Left ventricle myocardium superior (tissue), 1 donor: ENCODE measurements around the gene NINJ1. TPM values are rescaled to one million over a fixed set of nuclear protein-coding genes. Genes with fewer than 3 reads are reported as not detected.
"Not testable (repeated sequence)": the region's sequence is repeated elsewhere in the genome, so short reads cannot be mapped to it uniquely, and the experiment has no call there.

Source experiments
- ATAC-seq: fragments of 200-7000 bp; cut with Tn5 transposase; one replicate; pipeline ENCODE4 v1.9.1; 2020; ENCODE audit warnings: mild to moderate bottlenecking, moderate library complexity
- DNase-seq: peaks from one replicate; pipeline ENCODE4 v3.0.0-alpha.2; 2020
- intact Hi-C: fragments of 100-400 bp; cut with micrococcal nuclease; formaldehyde crosslinking; loops from one replicate; pipeline ENCODE4 v1.11.0; 2022
- total RNA-seq: library from RNA; stranded (reverse); fragmentation: NEBNext Ultra II Directional; extraction: Animal tissue kit (Norgen Biotek cat#: 25700); gene quantifications from one replicate; pipeline ENCODE4 v1.2.1, GENCODE V29; 2021
- donor health status: DM: no; HTN: yes; CAD: no; lungs with severe emphysema.

NINJ1 gene
- total RNA-seq, 1 donor from 2014 or later = 46.8 TPM

DNA sequence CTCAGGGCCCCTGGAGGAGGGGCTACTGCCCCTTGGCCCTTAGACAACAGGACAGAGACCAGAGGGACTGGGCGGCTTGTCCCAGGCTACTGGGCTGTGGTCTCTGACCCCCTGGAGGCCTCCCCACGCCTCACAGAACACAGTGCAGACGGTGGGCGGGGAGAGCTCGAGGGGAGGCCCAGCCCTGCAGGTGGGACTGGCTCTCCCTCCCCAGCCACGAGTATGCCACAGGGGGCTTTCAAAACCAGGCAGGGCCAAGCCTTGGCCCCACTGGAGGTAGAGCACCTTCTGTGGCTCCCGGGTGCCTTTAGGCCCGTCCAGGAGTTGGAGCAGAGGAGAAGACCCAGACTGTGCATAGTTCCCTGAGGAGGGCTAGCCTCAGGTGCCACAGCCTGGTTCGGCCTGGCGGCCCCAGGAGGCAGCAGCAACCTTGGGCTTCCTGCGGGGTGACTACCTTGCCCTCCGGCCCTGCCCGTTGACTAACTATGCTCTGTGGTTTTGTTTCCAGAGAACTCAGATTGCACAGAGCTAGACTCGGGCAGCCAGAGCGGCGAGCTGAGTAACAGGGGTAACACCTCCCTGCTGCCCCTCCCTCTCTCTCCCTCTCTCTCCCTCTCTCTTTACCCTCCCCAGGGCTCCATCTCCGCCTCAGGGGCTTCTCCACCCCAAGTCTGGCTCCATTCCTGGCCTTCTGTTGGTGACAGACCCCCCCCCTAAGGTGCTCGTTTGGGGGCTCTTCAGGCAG is 22.5 kb downstream of the NINJ1 start:
- DNase-seq (no peak), ATAC-seq (no peak)
- intact Hi-C loops = no loop called here

DNA sequence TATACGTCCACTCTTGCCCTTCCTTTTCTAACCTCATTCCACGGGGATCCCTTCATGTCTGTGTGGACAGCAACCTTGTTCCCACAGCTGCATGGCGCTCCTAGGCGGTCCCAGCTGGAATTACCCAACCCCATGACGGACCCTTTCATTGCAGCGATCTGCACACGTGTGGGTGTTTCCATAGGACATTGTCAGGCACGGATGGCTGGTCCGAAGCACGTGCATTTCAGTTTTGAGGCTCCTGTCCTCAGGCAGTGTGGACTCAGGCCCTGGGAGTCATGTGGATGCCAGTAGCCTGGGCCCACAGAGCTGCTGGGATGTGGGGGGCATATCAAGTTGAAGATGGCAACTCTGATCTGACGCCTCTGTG is 23.1 kb downstream of the NINJ1 start:
- intact Hi-C loops = no loop called here
- DNase-seq (no peak), ATAC-seq (no peak)

DNA sequence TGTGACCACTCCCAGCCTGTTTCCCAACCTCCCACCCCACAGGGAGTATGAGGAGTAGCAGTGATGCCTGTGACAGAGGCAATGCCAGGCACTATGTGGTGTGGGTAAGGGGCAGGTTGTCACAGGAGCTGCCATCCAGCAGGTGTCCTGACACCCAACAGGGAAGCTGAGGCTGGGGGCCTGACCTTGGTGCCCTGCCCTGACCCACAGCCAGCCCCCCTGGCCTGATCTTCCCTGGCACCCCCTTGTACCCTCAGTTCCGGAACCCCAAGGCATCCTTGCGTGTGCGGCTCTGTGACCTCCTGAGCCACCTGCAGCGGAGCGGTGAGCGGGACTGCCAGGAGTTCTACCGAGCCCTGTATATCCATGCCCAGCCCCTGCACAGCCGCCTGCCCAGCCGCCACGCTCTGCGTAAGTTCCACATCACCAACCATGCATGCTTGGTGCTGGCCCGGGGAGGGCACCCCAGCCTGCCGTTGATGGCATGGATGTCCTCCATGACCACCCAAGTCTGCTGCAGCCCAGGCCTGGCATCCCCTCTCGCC is 23.7 kb downstream of the NINJ1 start:
- intact Hi-C loops = no loop called here
- DNase-seq = no peak
- no peak for ATAC-seq

DNA sequence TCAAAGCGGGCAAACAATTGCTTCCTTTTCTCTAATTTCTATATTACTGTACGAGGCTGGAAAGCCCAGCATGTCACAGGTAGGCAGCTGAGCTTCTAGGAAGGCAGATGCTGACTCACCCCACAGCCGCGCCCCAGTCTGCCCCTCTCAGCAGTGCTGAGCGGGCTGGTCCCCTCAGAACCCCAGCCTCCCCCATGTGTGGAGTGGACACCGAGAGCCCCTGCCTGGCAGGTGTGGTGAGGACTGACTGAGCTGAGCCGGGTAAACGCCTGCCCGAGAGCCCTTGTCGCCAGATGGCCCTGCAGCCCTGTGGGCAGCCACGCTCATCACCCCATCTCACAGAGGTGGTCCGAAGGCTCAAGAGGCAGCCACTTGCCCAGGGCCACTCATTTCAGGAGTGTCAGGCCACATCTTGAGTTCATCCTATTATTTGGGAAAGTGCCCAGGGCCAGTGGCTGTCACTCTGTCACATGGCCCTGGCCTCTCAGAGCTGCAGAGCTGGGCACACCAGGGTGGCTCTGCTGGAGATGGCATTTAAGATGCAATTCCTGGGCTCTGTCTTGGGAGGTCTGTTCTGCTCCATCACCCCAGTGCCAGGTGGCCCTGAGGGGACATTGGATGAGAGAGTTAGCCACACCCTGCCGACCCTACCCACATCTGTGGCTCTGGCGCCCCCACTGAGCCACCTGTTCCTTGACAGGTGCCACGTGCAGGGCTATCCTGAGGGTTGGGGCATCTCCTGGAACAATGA is 25.6 kb downstream of the NINJ1 start:
- ATAC-seq (no peak), DNase-seq (no peak)
- intact Hi-C loops = no loop called here

DNA sequence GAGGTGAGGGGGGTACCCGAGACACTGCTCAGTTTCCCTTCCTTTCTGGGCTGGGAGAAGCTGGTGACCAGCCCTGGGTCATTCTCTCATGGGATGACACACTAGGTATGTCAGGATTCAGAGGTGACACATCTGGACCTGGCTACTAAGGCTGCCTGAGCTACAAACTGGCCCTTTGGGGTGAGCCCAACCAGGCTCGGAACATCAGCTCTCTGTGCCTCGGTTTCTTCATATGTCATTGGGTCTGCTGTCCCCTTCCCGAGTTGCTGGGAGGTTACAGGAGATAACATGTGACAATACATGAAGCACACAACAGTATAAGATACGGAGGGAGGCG is 26.3 kb downstream of the NINJ1 start:
- no peak for ATAC-seq
- intact Hi-C loops = no loop called here
- no peak for DNase-seq

DNA sequence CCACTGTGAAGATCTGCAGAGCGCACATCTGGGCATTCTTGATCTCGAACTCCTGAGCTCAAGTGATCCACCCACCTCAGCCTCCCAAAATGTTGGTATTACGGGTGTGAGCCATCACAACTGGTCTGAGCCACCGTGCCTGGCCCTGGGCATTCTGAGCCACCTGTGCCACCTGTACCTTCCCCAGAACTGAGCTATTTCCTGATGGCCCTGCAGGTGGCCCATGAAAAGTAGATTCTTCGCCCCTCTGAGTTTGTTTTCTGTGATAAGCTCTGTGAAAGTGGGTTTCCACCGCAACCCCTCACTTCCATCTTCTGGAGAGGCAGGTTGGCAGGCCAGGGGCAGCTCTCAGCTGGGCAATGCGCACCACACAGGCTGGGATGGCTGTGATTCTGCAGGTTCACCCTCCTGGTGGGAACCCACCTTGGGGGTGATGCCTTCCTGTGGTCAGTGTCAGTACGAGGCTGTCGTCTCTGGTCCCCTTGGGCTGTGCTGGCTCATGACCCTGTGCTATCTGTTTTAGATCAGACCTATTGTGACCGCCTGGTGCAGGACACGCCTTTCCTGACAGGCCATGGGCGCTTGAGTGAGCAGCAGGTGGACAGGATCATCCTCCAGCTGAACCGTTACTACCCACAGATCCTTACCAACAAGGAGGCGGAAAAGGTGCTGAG is 26.8 kb downstream of the NINJ1 start:
- intact Hi-C loops = no loop called here
- no peak for ATAC-seq
- no peak for DNase-seq

DNA sequence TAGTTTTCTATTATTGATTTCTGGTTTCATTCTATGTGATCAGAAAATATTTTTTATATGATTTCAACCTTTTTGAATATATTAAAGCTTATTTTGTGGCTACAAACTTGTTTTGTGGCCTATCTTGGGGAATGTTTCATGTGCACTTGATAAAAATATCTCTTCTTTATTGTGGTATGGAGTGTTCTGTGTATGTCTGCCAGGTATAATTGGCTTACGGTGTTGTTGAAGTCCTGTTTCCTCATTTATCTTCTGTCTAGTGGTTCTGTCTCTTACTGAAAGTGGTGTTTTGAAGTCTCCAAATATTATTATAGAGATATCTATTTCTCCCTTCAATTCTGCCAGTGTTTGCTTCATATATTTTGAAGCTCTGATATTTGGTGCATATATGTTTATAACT is 28.4 kb downstream of the NINJ1 start:
- DNase-seq = no peak
- no peak for ATAC-seq
- intact Hi-C loops = no loop called here

DNA sequence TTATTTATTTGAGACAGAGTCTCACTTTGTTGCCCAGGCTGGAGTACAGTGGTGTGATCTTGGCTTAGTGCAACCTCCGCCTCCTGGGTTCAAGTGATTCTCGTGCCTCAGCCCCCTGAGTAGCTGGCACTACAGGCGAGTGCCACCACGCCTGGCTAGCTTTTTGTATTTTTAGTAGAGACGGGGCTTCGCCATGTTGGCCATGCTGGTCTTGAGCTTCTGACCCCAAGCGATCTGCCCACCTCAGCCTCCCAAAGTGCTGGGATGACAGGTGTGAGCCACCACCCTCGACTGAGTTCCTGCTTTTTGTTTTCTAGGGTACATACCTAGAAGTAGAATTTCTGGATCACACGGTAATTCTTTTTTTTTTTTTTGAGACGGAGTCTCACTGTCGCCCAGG is 33.0 kb downstream of the NINJ1 start:
- intact Hi-C loops, DNase-seq, ATAC-seq: not testable (repeated sequence)

DNA sequence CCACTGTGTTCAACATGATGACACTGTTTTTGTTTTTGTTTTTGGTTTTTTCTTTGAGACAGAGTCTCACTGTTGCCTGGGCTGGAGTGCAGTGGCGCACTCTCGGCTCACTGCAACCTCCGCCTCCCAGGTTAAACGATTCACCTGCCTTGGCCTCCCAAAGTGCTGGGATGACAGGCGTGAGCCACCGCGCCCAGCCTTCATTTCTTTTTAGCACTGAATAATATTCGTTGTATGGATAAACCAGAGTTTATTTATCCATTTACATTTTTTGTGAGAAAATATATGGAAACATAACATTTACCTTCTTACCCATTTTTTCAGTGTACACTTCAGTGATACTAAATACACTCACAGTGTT is 33.8 kb downstream of the NINJ1 start:
- DNase-seq (no peak), ATAC-seq (no peak)
- intact Hi-C loops = no loop called here

DNA sequence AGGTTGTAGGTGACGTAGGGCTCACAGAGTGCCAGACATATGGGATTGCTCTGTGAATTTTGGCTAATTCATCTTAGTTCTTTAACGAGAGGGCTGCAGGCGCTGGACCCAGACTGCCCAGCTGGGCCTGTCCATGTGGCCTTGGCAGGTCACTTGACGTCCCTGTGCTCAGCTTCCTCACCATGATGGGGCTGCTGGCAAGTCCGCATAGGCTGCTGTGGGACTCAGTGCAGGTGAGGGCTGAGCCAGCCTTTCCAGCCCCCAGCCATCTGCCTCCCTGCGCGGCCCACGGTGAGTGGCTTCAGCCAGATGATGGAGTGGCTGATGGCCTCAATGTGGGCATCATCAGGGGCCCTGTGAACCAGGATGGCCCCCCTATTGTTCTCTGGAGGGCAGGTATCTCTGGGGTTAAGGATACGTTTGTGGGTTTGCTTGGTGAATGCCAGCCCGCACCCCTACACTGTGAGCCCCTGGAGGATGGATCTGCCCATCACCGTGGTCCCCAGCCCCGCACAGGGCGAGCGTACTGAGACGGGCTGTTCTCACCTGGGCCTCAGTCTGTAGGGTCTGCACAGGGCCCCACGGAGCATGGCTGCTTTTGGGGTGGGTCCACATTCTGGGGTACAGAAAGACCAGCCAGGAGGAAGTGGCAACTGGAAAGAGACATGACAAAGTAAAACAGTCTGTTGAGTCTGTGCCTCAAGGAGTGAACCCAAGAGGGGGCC is 34.3 kb downstream of the NINJ1 start:
- ATAC-seq = no peak
- intact Hi-C loops = no loop called here
- DNase-seq = no peak

DNA sequence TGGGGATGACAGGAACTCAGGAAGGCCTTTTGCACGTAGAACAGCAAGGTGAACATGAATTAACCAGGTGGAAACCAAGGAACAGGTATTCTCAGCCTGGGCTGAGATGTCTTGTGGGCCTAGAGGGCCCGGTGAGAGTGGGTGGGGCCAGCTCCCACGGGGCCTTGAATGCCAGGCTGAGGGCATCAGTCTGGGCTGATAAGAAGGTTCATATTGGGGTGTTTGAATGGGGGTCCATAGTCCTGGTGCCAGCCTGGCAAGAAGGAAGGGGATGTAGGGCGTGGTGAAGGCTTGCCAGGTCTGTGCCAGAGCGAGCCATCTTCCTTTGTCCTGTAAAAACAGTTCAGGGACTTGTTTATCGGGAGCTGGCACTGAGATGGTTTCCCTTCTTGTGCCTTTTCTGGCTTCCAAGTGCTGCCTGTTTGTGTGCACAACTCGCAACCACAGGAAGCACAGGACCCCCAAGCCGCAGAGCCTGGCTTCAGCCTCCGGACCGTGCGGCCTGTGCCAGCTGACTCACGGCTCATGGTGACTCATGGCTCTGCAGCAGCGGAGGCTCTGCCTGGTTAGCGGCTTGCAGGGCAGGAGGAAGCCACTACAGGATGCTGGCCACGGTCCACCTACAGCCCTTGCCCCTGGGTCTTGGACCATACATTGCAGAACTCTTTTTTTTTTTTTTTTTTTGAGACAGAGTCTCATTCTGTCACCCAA is 35.7 kb downstream of the NINJ1 start:
- peak; percentile 90 for DNase-seq
- peak; percentile 14 for ATAC-seq
- intact Hi-C loops = no loop called here

DNA sequence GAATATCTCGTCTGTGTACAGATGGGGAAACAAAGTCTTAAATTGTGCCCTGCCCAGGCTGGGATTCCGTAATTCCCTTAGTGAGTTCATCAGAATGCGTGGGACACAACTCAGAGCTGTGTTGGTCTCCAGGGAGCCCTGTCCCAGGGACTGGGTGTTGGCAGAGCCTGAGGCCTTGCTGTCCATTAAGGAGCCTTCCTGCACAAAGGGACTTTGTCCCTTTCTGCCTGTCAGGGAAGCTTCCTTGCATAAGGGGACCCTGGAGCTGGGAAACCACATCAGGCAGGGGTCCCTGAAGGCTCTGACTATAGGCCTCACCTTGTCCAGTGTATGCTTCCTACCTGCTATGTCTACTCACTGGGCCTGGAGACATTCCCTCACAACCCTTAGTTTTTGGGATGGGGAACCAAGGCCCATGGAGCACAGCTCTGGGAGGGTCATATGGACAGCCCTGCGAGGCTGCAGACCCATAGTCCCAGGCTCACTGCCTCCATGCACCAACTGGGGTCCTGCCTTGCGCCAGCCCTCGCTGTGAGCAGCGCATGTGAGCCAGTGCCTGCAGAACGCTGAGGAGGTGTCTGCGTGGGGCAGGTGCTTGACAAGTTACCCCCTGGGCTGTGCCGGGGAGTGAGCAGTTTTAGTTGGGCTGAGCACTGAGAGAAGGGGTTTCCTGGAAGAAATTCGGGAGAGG is 36.4 kb downstream of the NINJ1 start:
- ATAC-seq (no peak), DNase-seq (no peak)
- intact Hi-C loops = no loop called here

DNA sequence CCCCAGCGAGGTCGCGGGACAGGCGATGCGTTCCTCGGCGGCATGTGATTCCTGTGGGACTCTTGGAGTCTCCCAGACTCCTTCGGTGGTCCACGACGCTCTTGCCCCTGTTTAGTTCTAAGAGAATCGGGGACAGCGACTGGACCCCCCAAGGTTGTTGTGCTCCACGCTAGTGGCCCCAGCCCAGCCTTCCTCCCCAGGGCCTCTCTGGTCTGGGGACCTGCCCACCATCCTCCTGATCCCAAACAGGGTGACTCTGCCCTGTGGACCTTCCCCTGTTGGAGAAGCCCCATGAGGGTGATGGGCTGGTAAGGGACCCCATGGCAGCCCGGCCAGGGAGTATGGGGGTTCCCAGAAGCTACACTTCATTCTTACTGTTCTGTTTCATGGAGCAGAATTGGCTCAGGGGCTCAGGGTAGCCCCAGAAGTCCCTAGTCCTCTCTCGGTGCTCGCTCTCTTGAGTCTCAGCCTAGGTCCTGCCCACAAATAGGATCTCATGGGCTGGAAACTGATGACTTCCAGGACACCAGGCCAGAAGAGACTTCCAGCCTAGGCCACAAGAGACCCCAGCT is 37.2 kb downstream of the NINJ1 start:
- ATAC-seq = no peak
- intact Hi-C loops = no loop called here
- DNase-seq = no peak

DNA sequence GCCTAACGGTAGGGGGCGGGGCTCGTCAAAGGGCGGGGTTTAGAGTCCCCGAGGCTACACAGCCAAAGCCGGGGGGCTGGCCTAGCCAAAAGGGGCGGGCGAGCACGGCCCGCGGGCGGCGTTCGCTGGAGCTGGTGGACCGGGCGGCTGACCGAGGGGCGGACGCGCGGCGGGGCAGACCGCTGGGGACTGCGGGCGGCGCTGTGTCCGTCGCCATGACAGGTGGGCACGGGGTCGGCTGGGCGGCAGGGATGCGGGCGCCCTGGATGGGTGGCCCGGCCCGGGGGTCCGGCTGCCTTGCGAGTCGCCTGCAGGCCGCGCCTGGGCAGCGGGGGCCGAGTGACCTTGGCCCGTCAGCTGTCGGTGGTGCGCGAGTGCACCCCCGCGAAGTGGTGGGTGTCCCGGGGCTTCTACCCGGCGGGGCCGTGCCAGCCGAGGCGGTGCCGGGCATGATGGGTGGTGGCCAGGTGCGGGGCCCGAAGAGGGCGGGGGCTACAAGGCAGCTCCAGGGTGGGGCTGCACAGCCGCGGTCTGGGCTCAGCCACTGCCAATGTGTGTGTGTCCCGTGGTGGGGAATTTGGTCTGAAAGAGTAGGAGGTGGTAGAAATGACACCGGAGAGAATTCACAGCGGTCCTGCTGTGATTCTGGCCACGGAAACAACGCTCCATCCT is 37.8 kb downstream of the NINJ1 start, which contains the start of gene CARD19:
TSS of gene CARD19 (plus strand) at position 87 of the 672 bp plus-strand sequence. CDS start at position 216, 129 bp downstream.
- DNase-seq = no peak
- intact Hi-C loops = no loop called here
- ATAC-seq = peak; percentile 11

DNA sequence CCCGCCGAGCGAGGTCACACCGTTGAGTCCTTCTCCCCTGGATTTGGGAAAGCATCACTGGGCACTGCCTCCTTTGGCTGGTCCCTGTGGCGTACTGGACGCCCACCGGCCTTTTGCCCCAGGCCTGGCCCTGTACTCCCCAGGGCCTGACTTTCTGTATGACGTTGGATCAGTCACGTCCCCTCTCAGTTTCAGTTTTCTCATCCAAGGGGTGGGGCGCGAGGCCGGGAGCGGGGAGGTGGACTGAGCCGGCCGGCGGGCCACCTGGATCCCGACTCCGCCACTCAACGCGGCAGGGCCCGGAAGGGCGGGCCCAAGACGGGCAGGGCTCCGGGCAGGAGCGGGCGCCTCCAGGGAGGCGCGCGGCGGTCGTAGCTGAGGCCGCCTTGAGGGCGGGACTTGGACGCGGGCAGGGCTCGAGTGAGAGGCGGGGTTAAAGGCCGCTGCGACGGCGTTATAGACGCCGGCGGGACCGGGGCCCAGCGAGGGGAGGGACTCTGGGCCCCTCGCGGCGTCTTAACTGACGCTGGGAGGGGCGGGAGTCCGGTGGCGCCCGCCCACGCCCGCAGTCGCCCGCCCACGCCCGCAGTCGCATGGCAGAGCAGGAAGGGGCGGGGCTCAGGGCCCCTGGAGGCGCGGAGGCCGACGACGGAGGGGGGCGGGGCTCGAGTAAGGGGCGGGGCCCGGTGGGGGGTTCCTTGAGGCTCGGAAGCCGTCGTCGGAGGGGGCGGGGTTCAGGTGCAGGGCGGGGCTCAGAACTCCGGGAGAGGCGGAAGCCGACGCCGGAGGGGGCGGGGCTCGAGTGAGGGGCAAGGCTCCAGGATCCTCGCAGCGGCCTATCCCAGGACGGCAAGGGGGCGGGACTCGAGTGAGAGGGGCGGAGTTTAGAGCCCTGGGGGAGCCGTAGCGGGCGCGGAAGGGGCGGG is 38.6 kb downstream of the NINJ1 start:
- intact Hi-C loops = no loop called here

DNA sequence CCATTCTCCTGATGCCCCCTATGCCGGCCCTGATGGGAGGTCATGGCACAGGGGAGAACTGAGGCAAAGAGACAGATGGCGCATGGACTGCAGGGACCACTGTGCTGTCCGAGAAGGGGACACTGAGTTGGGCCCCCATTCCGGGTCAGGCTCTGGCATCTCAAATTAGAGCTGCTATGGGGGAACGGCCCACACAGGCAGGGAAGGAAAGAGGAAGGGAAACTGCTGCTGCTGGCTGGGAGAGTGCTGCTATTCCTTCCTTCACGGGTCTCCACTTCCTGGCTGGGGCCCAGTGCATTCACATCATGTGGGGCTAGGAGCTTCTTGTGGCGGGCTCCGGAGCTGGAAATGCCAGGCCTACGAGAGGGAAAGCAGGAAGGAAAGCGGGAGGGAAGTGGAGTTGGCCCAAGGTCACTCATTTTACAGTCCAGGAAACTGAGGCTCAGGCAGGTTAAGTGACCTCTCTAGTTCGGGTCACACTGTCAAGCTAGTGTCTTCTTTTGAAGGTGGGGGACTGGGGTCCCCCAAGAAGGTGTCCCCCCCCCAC is 39.3 kb downstream of the NINJ1 start:
- DNase-seq = peak; percentile 72
- intact Hi-C loops = no loop called here
- peak; percentile 0 for ATAC-seq

More for the DNA sequence above, 38.6 kb downstream of the NINJ1 start:
- ATAC-seq (peak; percentile 86), DNase-seq (peak; percentile 100)
